Esophagus squamous epithelium (tissue), 4 donors: ENCODE measurements around the gene SMIM35.

Experiments used
- CTCF ChIP-seq, 6 experiments: fragments of 450-650 bp in 4 of 6; fragments of 200-600 bp in 2 of 6; sonication (generic) in 2 of 6; IDR thresholded peaks; one replicate each; pipeline ENCODE4 v1.5.1; 2016 to 2019; ENCODE audit warnings: antibody characterized with exemption in 6 of 6, mild to moderate bottlenecking in 4 of 6, moderate library complexity in 4 of 6
- POLR2A ChIP-seq, 4 donors: fragments of 450-650 bp; IDR thresholded peaks; one replicate each; pipeline ENCODE4 v1.6.1; 2017; ENCODE audit warnings: antibody characterized with exemption in 4 of 4, mild to moderate bottlenecking in 4 of 4, moderate library complexity in 3 of 4

- TF ChIP-seq POLR2A (IDR thresholded peaks at IDR 0.05): no peak
- TF ChIP-seq CTCF (IDR thresholded peaks at IDR 0.05): no peak
Observed at GRCh38 chr11:118002010-118002540, 84.7 kb downstream of the SMIM35 start.
